Right lobe of liver (tissue), 4 donors: ENCODE results near the gene CRISPLD2.

ENCODE experiments used
- CTCF ChIP-seq, 4 donors: fragments of 200-600 bp in 3 of 4; fragments of 450-650 bp in 1 of 4; IDR thresholded peaks; one replicate each; pipeline versions ENCODE4 v1.5.1 to v1.8.0; 2016 to 2022; ENCODE audit warnings: antibody characterized with exemption in 4 of 4, mild to moderate bottlenecking in 2 of 4
- POLR2A ChIP-seq: fragments of 450-650 bp; IDR thresholded peaks from one replicate; pipeline ENCODE4 v1.6.1; 2017; ENCODE audit warnings: antibody characterized with exemption, mild to moderate bottlenecking
- donor health status: DM: no; HTN: no; CAD: no.
- donor health status: DM: no; HTN: no; CAD: no.
- donor health status: DM: no; HTN: yes; CAD: no.

GRCh38 chr16:84811529-84811928 is 8.3 kb upstream of the CRISPLD2 start:
- no peak for TF ChIP-seq CTCF (IDR thresholded peaks at IDR 0.05)
- no peak for TF ChIP-seq POLR2A
